Kidney tubule cell (primary cell): ENCODE data around the gene TMEM200A.
A peak's percentile ranks its signal among the peaks of the same experiment; 100 is the strongest.

Experiments
- DNase-seq: peaks from one replicate; pipeline ENCODE4 v3.0.0-alpha.2; 2018; ENCODE audit warnings: low spot score

TMEM200A gene

DNA sequence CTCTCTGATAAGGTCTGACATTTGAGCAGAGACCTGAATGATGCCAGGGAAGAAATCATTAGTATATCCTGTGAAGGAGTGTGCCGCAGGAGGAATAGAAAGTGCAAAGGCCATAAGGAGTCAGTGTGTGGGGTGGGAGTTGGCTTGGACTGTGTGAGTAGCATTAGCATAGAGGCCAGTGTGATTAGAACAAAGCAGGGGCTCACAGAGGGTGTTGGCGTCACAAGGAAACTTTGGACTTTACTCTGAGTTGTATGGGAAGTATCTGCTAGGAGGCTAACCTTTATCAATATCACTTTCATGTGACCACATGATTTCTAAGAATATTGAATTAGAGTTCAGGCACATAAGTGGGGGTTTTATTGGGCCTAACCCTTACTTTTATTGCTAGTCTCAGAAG lies 12.1 kb downstream of the TMEM200A start:
- DNase-seq: no peak

DNA sequence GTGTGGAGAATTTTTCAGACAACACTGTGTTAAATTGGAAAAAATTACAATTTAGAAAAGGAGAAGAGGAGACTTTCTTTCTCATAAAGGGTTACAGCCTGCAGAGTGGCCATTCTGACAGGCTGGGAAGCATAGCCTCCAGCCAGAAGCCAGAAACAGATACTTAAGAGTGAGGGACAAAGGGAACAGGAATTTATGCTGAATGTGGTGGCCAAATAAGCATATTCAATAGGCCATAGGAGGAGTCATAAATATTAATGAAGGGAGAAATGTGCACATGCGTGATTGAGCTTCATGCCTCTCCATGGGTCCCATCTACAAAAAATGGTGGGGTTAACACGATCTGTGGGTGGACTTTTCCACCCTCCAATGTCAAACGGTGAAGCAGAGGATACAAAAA lies 13.4 kb downstream of the TMEM200A start:
- no peak for DNase-seq

- no peak for DNase-seq
These were observed 15.2 kb downstream of the TMEM200A start for GRCh38 chr6:130381012-130381411.

- no peak for DNase-seq
These were observed 15.9 kb downstream of the TMEM200A start for GRCh38 chr6:130381459-130382380.

GRCh38 chr6:130382872-130383490 lies 17.2 kb downstream of the TMEM200A start:
- DNase-seq: no peak

- DNase-seq: no peak
These were observed 19.4 kb downstream of the TMEM200A start for GRCh38 chr6:130385064-130385695.

DNA sequence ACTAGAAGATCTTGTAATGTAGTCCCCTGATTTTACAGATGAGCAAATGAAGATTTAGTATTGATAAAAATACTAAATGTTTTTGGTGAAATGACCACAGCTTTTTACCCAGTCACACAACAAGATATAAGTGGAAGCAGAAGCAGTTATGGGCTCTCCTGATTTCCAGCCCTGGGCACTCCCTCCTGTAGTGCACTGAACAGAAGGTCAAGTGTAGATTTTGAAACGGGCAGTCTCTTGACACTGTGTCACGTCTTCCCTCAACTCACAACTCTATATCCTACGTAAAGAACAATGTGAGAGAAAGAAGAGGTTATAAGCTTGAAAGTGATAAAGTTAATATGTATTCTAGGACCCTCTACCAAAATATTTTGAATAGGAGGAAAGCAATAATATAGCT lies 23.3 kb downstream of the TMEM200A start:
- DNase-seq: no peak

- DNase-seq: no peak
These were observed 25.1 kb downstream of the TMEM200A start for GRCh38 chr6:130390890-130391289.

DNA sequence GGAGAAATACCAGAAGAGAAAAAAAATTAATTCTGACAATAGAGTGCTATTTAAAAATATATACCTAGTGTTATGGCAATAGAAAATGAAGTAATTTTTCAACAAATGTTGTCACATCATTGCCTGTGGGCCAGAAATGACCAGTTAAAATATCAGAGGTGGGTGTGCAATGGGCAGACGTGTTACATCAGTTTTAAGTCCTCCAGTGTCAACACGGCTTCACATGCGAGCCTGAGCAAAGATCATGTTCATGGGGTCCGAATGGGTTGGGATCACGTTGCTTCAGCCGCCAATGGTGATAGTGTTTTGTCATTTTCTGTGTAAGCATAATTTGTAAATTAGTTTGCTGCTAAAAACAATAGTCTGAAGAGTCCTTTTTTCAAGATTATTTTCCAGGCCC lies 27.5 kb downstream of the TMEM200A start:
- DNase-seq: no peak

DNA sequence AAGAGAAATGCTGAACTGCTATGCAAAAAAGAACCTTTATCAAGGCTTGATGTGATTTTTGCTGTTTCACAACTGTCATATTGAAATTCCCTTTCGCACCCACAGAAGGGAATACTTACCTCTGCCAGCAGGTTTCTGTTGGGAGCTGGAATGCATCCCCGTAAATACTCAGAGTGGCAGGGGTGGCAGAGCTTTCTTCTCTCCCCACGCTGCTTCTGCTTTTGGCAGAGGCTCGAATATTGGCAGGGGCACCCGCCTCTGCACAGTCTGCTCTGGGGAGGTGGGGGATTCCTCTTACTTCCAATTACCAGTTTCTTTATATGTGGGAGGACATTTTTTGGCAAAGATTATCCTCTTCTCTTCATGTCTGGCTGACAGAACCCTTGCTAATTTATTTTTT lies 28.4 kb downstream of the TMEM200A start:
- no peak for DNase-seq

GRCh38 chr6:130395164-130395563 lies 29.3 kb downstream of the TMEM200A start:
- no peak for DNase-seq

DNA sequence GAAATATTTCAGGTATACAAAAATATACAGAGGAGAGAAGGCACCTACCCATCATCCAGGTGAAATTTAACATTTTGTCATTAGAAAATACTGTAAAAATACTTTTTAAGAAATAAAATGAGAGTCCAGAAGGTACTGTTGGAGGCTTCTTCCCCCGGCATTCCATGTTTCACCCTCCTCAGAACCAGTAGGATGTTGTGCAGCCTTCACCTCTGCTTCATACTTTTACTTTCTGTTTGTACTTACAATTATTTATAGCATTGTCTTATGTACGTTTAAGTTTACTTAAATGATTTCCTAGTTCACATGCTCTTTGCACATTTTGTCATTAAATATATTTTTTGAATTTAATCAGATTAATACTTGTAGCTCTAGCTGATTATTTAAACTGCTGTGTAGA lies 30.9 kb downstream of the TMEM200A start:
- DNase-seq: peak; percentile 4

- DNase-seq: no peak
These were observed 39.7 kb downstream of the TMEM200A start for GRCh38 chr6:130405549-130405948.

DNA sequence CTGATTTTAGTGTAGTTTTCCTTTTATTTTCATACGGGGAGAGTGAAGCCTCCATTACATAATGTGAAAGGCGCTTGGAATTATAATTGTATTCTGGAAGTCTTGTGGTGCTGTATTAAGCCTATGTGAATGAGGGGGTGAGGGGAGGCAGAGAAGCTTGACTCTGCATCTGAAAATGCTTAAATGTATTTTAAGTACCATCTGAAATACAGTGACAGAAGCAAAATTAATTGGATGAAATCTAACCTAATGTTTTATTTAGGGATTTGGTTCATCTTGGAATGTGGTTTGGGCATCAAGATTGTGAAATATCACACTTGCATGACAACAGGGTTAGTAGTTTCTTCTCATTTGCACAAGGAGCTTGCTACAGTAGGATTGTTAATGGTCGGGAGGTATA lies 41.2 kb downstream of the TMEM200A start:
- DNase-seq: no peak

DNA sequence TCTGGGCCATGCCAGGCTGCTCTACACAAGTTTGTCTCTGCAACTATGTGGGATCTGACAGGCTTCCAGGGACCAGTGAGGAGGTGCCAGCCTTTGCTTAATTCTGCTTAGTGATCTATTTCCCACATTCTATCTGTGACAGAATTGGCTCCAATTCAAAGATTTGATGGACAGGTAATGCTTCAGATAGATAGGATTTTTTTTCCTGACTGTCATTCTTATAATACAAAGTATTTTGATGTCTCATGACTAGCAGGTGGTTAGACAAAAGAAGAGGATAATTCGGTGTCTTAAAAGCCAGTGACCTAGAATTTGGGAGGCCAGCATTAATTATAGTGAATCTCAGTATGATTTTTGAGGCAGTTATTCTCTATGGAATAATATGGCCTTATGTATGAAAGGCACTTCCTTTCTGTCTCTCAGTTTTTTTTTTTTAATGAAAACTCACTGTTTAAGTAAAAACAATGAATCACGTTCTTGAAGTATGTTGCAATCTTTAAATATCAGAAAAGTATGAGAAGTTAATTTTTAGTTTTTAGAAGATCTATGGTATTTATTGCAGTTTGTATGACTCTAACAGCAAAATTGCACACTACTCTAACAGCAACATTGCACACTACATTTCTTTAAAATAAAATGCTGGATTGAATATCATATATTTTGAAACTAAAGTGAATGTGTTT lies 43.7 kb downstream of the TMEM200A start:
- no peak for DNase-seq

DNA sequence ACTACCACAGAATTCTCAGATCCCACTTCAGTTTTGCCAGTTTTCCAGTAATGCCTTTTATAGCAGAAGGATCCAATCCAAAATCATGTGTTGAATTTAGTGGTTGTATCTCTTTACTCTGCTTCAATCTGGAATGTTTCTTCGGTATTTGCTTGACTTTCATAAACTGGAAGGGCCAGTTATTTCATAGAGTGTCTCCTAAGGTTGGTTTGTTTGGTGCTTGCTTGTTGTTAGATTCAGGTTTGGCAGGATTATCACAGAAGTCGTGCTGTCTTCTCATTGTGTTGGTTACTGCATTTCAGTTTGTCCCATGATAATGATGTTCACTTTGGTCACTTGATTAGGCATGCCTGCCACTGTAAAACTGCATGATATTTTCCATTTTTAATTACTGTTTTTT lies 45.7 kb downstream of the TMEM200A start:
- DNase-seq: no peak

DNA sequence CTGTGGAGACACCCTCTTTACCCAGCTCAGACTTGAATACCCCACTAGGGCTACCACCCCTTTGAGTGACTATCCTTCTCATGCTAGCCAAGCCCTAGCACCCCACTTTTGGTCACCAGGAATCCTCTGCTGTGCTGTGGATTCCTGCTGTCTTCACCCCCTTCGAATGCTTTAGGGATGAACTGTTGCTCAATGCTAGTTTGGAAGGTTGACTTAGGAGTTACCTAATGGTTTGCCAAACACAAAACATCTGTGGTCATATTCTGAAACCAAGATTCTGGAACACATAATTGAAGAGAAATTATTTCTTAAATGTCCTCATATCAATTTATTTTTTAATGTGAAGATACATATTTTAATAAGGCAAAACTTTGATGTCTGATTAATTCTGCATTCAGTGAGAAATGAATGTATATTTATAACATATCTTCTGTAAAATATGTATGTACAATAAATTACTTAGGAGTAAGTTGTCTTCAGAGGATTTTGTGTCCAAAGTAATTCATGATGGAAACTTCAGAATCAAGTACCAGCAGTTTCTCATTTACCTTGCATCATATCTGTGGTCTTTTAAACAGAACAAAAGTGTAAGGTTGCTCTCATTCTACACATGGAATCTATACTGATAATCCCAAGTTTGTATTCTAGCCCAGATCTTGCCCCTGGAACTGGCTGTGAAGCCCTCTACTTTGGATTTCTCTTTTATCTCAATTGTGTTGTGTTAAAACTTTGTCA lies 46.9 kb downstream of the TMEM200A start:
- no peak for DNase-seq

- DNase-seq: no peak
These were observed 52.1 kb downstream of the TMEM200A start for GRCh38 chr6:130417951-130418350.

DNA sequence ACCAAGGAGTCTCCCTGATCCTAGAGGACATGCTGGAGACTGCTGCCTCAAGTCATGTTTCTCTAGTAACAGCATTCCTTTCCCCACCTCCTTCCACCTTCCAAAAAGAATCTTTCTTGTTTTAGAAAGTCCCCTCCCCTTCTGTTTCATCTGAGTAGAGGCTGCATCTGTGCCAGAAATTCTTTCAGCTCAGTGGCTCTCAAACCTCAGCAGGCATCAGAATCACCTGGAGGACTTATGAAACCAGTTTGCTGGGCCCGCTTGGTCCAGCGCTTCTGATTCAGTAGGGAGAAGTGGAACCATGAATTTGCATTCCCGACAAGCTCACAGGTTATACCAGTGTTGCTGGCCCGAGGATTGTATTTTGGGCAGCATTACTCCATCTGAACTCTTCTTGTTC lies 55.1 kb downstream of the TMEM200A start:
- DNase-seq: peak; percentile 61

DNA sequence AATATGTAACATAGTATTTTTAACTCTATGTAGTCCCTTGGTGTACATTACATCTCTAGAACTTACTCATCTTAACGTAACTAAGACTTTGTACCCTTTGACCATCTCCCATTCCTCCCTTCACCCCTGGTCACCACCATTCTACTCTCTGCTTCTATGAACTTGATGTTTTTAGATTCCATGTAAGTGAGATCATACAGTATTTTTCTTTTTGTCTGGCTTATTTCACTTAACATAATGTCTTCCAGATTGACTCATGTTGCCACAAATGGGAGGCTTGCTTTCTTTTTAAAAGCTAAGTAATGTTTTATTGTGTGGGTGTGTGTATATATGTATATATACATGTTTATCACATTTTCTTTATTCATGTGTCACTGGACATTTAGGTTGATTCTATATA lies 55.8 kb downstream of the TMEM200A start:
- DNase-seq: peak; percentile 59

- DNase-seq: no peak
These were observed 57.2 kb downstream of the TMEM200A start for GRCh38 chr6:130423044-130423443.

- no peak for DNase-seq
These were observed 58.9 kb downstream of the TMEM200A start for GRCh38 chr6:130424710-130425109.
